Uterus (tissue), 4 donors: Measurements from ENCODE around the gene KCNQ1. TPM values are rescaled to one million over a fixed set of nuclear protein-coding genes. Genes with fewer than 3 reads are reported as not detected.

Experiments
- DNase-seq, 2 donors: peaks; one replicate each; pipeline ENCODE4 v3.0.0-alpha.2; 2019 to 2020
- H3K27ac ChIP-seq, 2 donors: fragments of 200-600 bp; sonication (generic); 1 replicate in 1 of 2; 2 replicates in 1 of 2; pipeline ENCODE4 v1.5.1; 2016 to 2018
- H3K27me3 ChIP-seq, 2 donors: fragments of 200-600 bp; sonication (generic); one replicate each; pipeline ENCODE4 v1.5.1; 2018 to 2019; ENCODE audit warnings: control low read depth in 1 of 2
- H3K36me3 ChIP-seq, 2 donors: fragments of 200-600 bp; sonication (generic); one replicate each; pipeline ENCODE4 v1.5.1; 2019; ENCODE audit warnings: control low read depth in 1 of 2
- H3K4me1 ChIP-seq, 2 donors: fragments of 200-600 bp; sonication (generic); one replicate each; pipeline ENCODE4 v1.5.1; 2018 to 2019; ENCODE audit warnings: control low read depth in 1 of 2
- H3K4me3 ChIP-seq, 2 donors: fragments of 200-600 bp; sonication (generic); 1 replicate in 1 of 2; 2 replicates in 1 of 2; pipeline ENCODE4 v1.5.1; 2018 to 2019; ENCODE audit warnings: mild to moderate bottlenecking in 1 of 2
- H3K9me3 ChIP-seq, 2 donors: fragments of 200-600 bp; sonication (generic); one replicate each; pipeline ENCODE4 v1.5.1; 2019; ENCODE audit warnings: control low read depth in 1 of 2
- POLR2A ChIP-seq, 2 donors: fragments of 450-650 bp; IDR thresholded peaks; one replicate each; pipeline ENCODE4 v1.6.1; 2016; ENCODE audit warnings: antibody characterized with exemption in 2 of 2, mild to moderate bottlenecking in 1 of 2, moderate library complexity in 1 of 2
- intact Hi-C: fragments of 100-400 bp; cut with DNase I; formaldehyde crosslinking; loops from one replicate; pipeline ENCODE4 v1.15.1; 2023; ENCODE audit warnings: low total_unique reads
- total RNA-seq, 4 donors: library from RNA; depleted of rRNA in 3 of 4; stranded (reverse); fragments of >200 nt in 3 of 4; gene quantifications; one replicate each; pipeline versions ENCODE4 v1.1.0 to v1.2.4, GENCODE V29; 2014 to 2023
- TF ChIP-seq, protein P1 (sequence below), 4 experiments: fragments of 200-600 bp in 2 of 4; fragments of 450-650 bp in 2 of 4; sonication (generic) in 2 of 4; IDR thresholded peaks; one replicate each; pipeline ENCODE4 v1.5.1; 2016 to 2019; ENCODE audit warnings: antibody characterized with exemption in 4 of 4, mild to moderate bottlenecking in 2 of 4, moderate library complexity in 1 of 4
- donor health status: DM: yes; HTN: yes; CAD: no.

The KCNQ1 gene
- total RNA-seq, 4 donors from 2014 or later, result 2.6 to 10.4 (median 5.4) TPM

- Histone ChIP-seq H3K36me3 (no peaks in the 10 kb centered on the region), H3K27ac (no peak overlapping the region), H3K27me3 (peaks cover 0 to 10% of the 10 kb centered on the region in 2 donors), H3K9me3 (peaks cover 0 to 1% of the 10 kb centered on the region in 2 donors), H3K4me1 (peaks cover 0 to 6% of the 10 kb centered on the region in 2 donors), H3K4me3 (no peak overlapping the region)
- TF ChIP-seq, protein P1, sequence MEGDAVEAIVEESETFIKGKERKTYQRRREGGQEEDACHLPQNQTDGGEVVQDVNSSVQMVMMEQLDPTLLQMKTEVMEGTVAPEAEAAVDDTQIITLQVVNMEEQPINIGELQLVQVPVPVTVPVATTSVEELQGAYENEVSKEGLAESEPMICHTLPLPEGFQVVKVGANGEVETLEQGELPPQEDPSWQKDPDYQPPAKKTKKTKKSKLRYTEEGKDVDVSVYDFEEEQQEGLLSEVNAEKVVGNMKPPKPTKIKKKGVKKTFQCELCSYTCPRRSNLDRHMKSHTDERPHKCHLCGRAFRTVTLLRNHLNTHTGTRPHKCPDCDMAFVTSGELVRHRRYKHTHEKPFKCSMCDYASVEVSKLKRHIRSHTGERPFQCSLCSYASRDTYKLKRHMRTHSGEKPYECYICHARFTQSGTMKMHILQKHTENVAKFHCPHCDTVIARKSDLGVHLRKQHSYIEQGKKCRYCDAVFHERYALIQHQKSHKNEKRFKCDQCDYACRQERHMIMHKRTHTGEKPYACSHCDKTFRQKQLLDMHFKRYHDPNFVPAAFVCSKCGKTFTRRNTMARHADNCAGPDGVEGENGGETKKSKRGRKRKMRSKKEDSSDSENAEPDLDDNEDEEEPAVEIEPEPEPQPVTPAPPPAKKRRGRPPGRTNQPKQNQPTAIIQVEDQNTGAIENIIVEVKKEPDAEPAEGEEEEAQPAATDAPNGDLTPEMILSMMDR (IDR thresholded peaks at IDR 0.05), result no peak
- no peak for TF ChIP-seq POLR2A (IDR thresholded peaks at IDR 0.05)
- intact Hi-C loops, result no loop called here
- no peak for DNase-seq
These were observed 425.0 kb downstream of the KCNQ1 start for GRCh38 chr11:2869561-2870427.

GRCh38 chr11:2870460-2870859 is 425.7 kb downstream of the KCNQ1 start:
- H3K27me3 ChIP-seq, result peaks cover 0 to 10% of the 10 kb centered on the region in 2 donors
- no peak overlapping the region for H3K27ac ChIP-seq
- no peak for DNase-seq
- TF ChIP-seq, protein P1 (IDR thresholded peaks at IDR 0.05), result no peak
- TF ChIP-seq POLR2A (IDR thresholded peaks at IDR 0.05), result no peak
- no peak overlapping the region for H3K4me3 ChIP-seq
- no peaks in the 10 kb centered on the region for H3K36me3 ChIP-seq
- intact Hi-C loops, result no loop called here
- H3K4me1 ChIP-seq, result peaks cover 0 to 6% of the 10 kb centered on the region in 2 donors
- H3K9me3 ChIP-seq, result peaks cover 0 to 4% of the 10 kb centered on the region in 2 donors

- Histone ChIP-seq H3K4me1 (peaks cover 0 to 6% of the 10 kb centered on the region in 2 donors), H3K27ac (no peak overlapping the region), H3K36me3 (no peaks in the 10 kb centered on the region), H3K27me3 (peaks cover 0 to 10% of the 10 kb centered on the region in 2 donors), H3K9me3 (peaks cover 0 to 4% of the 10 kb centered on the region in 2 donors), H3K4me3 (no peak overlapping the region)
- TF ChIP-seq POLR2A (IDR thresholded peaks at IDR 0.05), result no peak
- TF ChIP-seq, protein P1 (IDR thresholded peaks at IDR 0.05), result no peak
- intact Hi-C loops, result no loop called here
- no peak for DNase-seq
These were observed 426.3 kb downstream of the KCNQ1 start for GRCh38 chr11:2870969-2871680.

DNA sequence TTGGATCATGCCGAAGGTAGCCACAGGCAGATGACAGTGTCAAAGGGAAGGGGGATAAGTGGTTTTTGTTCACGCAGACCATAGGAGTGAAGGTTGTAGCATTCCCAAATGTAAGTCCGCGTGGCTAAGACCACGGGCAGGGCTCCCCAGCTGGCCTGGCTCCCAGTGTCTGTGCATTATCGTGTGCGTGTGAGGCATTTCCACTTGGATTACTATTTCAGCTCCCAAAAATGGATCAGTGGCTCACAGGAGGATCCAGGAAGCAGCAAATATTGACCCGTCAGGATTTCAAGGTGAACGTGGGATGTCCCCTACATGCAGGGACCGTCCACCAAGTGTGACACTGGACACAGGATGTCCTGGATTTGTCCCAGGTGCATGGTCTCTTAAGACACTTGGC is 430.2 kb downstream of the KCNQ1 start:
- H3K27ac ChIP-seq, result no peak overlapping the region
- intact Hi-C loops, result no loop called here
- peaks cover 0 to 10% of the 10 kb centered on the region in 2 donors for H3K27me3 ChIP-seq
- DNase-seq, result no peak
- peaks cover 0 to 2% of the 10 kb centered on the region in 2 donors for H3K4me1 ChIP-seq
- H3K4me3 ChIP-seq, result no peak overlapping the region
- H3K9me3 ChIP-seq, result peaks cover 0 to 4% of the 10 kb centered on the region in 2 donors
- no peaks in the 10 kb centered on the region for H3K36me3 ChIP-seq
- no peak for TF ChIP-seq POLR2A (IDR thresholded peaks at IDR 0.05)
- TF ChIP-seq, protein P1 (IDR thresholded peaks at IDR 0.05), result no peak

DNA sequence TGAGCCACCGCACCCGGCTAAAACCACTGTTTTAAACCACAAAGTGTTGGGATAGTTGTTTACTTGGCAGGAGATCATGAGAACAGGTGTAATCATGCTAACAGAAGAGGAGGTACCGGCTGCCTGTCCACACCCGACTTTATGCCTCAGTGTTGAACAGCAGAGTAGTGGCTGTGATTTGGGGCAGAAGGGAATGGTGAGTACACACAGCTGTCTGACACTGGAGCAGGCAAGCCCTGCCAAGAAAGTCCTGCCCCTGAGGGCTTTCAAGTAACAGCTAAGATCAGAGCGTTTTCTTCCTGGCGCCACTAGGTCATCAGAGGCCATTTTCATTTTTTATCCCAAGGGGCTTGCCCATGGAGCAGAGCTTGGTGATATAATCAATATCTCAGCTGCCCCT is 432.7 kb downstream of the KCNQ1 start:
- no peak overlapping the region for H3K4me3 ChIP-seq
- peaks cover 0 to 4% of the 10 kb centered on the region in 2 donors for H3K9me3 ChIP-seq
- intact Hi-C loops, result no loop called here
- H3K36me3 ChIP-seq, result no peaks in the 10 kb centered on the region
- DNase-seq, result no peak
- TF ChIP-seq, protein P1 (IDR thresholded peaks at IDR 0.05), result no peak
- TF ChIP-seq POLR2A (IDR thresholded peaks at IDR 0.05), result no peak
- peaks cover 0 to 4% of the 10 kb centered on the region in 2 donors for H3K4me1 ChIP-seq
- H3K27me3 ChIP-seq, result no peaks in the 10 kb centered on the region
- H3K27ac ChIP-seq, result no peak overlapping the region
